GM23248 (cell line): ENCODE data around the gene NLGN4Y. TPM values are rescaled to one million over a fixed set of nuclear protein-coding genes. Genes with fewer than 3 reads are reported as not detected.

Experiments used
- DNase-seq: peaks from one replicate; pipeline ENCODE4 v3.0.0-alpha.2; 2015
- H2AFZ ChIP-seq: fragments of 200-600 bp; sonication (generic); 2 replicates; pipeline ENCODE4 v1.6.1; 2016; ENCODE audit warnings: antibody characterized with exemption
- H3F3A ChIP-seq: fragments of 200-600 bp; sonication (generic); 2 replicates; pipeline ENCODE4 v1.6.1; 2016; ENCODE audit warnings: mild to moderate bottlenecking, antibody characterized with exemption, mixed run types; ENCODE audit not compliant: insufficient read depth
- H3K27ac ChIP-seq: fragments of 200-600 bp; sonication (generic); 2 replicates; pipeline ENCODE4 v1.5.1; 2016; ENCODE audit warnings: mild to moderate bottlenecking
- H3K27me3 ChIP-seq: fragments of 200-600 bp; sonication (generic); replicated peaks from 2 replicates; pipeline ENCODE4 v1.6.1; 2016; ENCODE audit warnings: mild to moderate bottlenecking; ENCODE audit not compliant: insufficient read depth
- H3K36me3 ChIP-seq: fragments of 200-600 bp; sonication (generic); 2 replicates; pipeline ENCODE4 v1.6.1; 2016; ENCODE audit warnings: low read depth, mild to moderate bottlenecking
- H3K4me1 ChIP-seq: fragments of 200-600 bp; sonication (generic); 2 replicates; pipeline ENCODE4 v1.6.1; 2016; ENCODE audit warnings: mild to moderate bottlenecking; ENCODE audit not compliant: insufficient read depth
- H3K4me2 ChIP-seq: fragments of 200-600 bp; sonication (generic); one replicate; pipeline ENCODE4 v1.6.1; 2016; ENCODE audit warnings: mild to moderate bottlenecking; ENCODE audit not compliant: unreplicated experiment
- H3K4me3 ChIP-seq: fragments of 200-600 bp; sonication (generic); 2 replicates; pipeline ENCODE4 v1.5.1; 2016; ENCODE audit warnings: mild to moderate bottlenecking
- H3K79me2 ChIP-seq: fragments of 200-600 bp; sonication (generic); 2 replicates; pipeline ENCODE4 v1.6.1; 2016; ENCODE audit warnings: mild to moderate bottlenecking; ENCODE audit not compliant: insufficient read depth
- H3K9ac ChIP-seq: fragments of 200-600 bp; sonication (generic); 2 replicates; pipeline ENCODE4 v1.6.1; 2016; ENCODE audit warnings: mild to moderate bottlenecking
- H3K9me2 ChIP-seq: fragments of 200-600 bp; sonication (generic); 2 replicates; pipeline ENCODE4 v1.6.1; 2016; ENCODE audit warnings: mixed run types, mild to moderate bottlenecking, moderate library complexity; ENCODE audit not compliant: insufficient read depth
- H3K9me3 ChIP-seq: fragments of 200-600 bp; sonication (generic); one replicate; pipeline ENCODE4 v1.6.1; 2017; ENCODE audit warnings: low read depth
- H4K20me1 ChIP-seq: fragments of 200-600 bp; sonication (generic); 2 replicates; pipeline ENCODE4 v1.6.0; 2016; ENCODE audit not compliant: insufficient read depth
- EZH2 ChIP-seq: fragments of 200-600 bp; sonication (generic); IDR thresholded peaks from 2 replicates; pipeline ENCODE4 v1.6.1; 2018; ENCODE audit warnings: antibody characterized with exemption, mild to moderate bottlenecking; ENCODE audit not compliant: insufficient read depth, poor library complexity, severe bottlenecking
- EZH2phosphoT487 ChIP-seq: fragments of 200-600 bp; sonication (generic); IDR thresholded peaks from 2 replicates; pipeline ENCODE4 v1.6.1; 2018; ENCODE audit warnings: antibody characterized with exemption, moderate library complexity, mild to moderate bottlenecking, low read depth; ENCODE audit not compliant: insufficient read depth
- WGBS, 2 experiments: methylation state at CpG; one replicate each; pipeline ENCODE4 v1.1.6; 2015 to 2017; ENCODE audit warnings: low lambda C conversion rate in 2 of 2, low coverage in 1 of 2; ENCODE audit errors: missing lambda C conversion rate in 2 of 2; 5-methylcytosine and 5-hydroxymethylcytosine counted together
- in situ Hi-C: fragments of 300-500 bp; cut with MboI; formaldehyde crosslinking; loops from 2 replicates; pipeline ENCODE4 v1.15.0; 2020
- polyA plus RNA-seq: library from polyadenylated mRNA; unstranded; fragments of >200 nt; fragmentation: Nextera tagmentation; extraction: Ambion mirVana; gene quantifications from 2 replicates; pipeline ENCODE4 v1.2.1, GENCODE V29; 2016
- total RNA-seq: library from RNA; depleted of rRNA; stranded (reverse); fragments of >200 nt; shearing (Covaris generic); gene quantifications from 2 replicates; pipeline ENCODE4 v1.2.3, GENCODE V29; 2014

Gene NLGN4Y
- total and polyA plus RNA-seq, 2 experiments from 2014 or later = 10.8 to 27.6 TPM

DNA sequence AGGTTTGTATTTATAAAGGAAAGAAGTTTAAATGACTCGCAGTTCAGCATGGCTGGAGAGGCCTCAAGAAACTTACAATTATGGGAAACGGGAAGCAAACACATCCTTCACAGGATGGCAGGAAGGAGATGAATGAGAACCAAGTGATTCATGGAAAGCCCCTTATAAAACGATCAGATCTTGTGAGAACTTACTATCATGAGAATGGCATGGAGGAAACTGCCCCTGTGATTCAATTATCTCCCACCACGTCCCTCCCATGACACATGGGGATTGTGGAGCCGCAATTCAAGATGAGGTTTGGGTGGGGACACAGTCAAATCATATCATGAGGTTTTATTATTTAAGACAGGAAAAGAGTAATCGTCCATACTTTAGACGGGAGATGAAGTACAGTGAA, 4.0 kb downstream of the NLGN4Y start:
- in situ Hi-C loops = no loop called here
- no peaks in the 10 kb centered on the region for H3F3A ChIP-seq
- WGBS, 2 experiments = 93 to 95% methylated on average over 6 to 7 of the region's 7 CpGs
- H3K27ac ChIP-seq = no peak overlapping the region
- no peaks in the 10 kb centered on the region for H3K36me3 ChIP-seq
- H3K4me1 ChIP-seq = peaks cover 5% of the 10 kb centered on the region; the same call in 1 of the 2 replicates
- H2AFZ ChIP-seq = no peak overlapping the region
- no peak overlapping the region for H3K9ac ChIP-seq
- TF ChIP-seq EZH2phosphoT487 (no peak), EZH2 (no peak)
- H3K79me2 ChIP-seq = no peaks in the 10 kb centered on the region
- no peak overlapping the region for H3K4me3 ChIP-seq
- H3K9me3 ChIP-seq = no peaks in the 10 kb centered on the region
- H3K9me2 ChIP-seq = no peaks in the 10 kb centered on the region
- DNase-seq = no peak
- H3K4me2 ChIP-seq = no peak overlapping the region
- H4K20me1 ChIP-seq = no peaks in the 10 kb centered on the region
- no peaks in the 10 kb centered on the region for H3K27me3 ChIP-seq

GRCh38 chrY:14536703-14537102, 12.4 kb downstream of the NLGN4Y start:
- Histone ChIP-seq H3K27me3 (no peaks in the 10 kb centered on the region), H3K4me2 (no peak overlapping the region), H3K4me3 (no peak overlapping the region), H3K9ac (no peak overlapping the region), H3K27ac (no peak overlapping the region), H3K9me2 (no peaks in the 10 kb centered on the region), H2AFZ (no peak overlapping the region), H3K9me3 (no peaks in the 10 kb centered on the region), H3K79me2 (no peaks in the 10 kb centered on the region), H4K20me1 (no peaks in the 10 kb centered on the region), H3K4me1 (no peaks in the 10 kb centered on the region), H3F3A (no peaks in the 10 kb centered on the region), H3K36me3 (no peaks in the 10 kb centered on the region)
- TF ChIP-seq EZH2 = no peak
- TF ChIP-seq EZH2phosphoT487 = no peak
- in situ Hi-C loops = no loop called here
- no peak for DNase-seq

DNA sequence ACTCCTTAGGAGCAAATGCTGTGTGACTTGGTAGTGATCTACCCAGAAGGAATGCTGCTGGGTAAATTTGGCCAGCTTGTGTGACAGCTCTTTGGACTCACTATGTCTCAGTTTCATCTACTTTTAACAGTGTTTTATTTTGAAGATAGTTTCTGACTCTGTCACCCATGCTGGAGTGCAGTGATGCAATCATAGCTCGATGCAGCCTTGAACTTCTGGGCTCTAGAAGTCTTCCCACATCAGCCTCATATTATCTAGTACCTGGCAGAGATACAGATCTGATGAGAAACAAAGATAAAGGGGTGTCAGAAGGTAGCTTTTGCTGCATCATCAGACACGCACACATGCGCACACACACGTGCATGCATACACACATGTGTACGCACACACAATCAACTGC, 19.2 kb downstream of the NLGN4Y start:
- H3F3A ChIP-seq = no peaks in the 10 kb centered on the region
- no peaks in the 10 kb centered on the region for H3K9me3 ChIP-seq
- WGBS, 2 experiments = 88 to 93% methylated on average over 2 to 5 of the region's 5 CpGs
- TF ChIP-seq EZH2phosphoT487 = no peak
- no peak for TF ChIP-seq EZH2
- no peaks in the 10 kb centered on the region for H3K79me2 ChIP-seq
- no peaks in the 10 kb centered on the region for H3K27me3 ChIP-seq
- no peak overlapping the region for H2AFZ ChIP-seq
- in situ Hi-C loops = no loop called here
- no peak overlapping the region for H3K27ac ChIP-seq
- peak; percentile 7 for DNase-seq
- no peaks in the 10 kb centered on the region for H3K36me3 ChIP-seq
- no peak overlapping the region for H3K4me2 ChIP-seq
- H3K9me2 ChIP-seq = no peaks in the 10 kb centered on the region
- H3K9ac ChIP-seq = no peak overlapping the region
- no peaks in the 10 kb centered on the region for H4K20me1 ChIP-seq
- H3K4me1 ChIP-seq = no peaks in the 10 kb centered on the region
- no peak overlapping the region for H3K4me3 ChIP-seq

DNA sequence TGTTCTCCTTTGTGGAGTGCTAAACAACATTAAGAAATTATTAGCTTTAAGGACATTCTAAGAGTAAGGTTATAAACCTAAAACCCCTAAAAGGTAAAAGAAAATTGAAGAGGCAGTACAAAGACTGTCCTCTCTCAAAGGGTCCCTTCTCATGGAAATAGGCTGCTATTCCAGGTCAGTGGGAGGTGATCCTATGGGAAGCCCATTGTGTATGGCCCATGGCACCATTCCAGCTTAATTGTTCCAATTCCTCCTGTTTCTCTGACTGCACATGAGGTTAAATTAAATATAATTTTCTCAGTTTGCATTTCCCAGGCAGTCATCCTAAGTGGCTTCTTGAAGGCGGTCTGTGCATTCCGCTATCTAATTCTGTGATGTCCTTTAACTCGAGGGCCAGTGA, 57.0 kb downstream of the NLGN4Y start:
- Histone ChIP-seq H3K9ac (no peak overlapping the region), H3K79me2 (no peaks in the 10 kb centered on the region), H3K4me3 (no peak overlapping the region), H3K27me3 (no peaks in the 10 kb centered on the region), H3K9me3 (no peaks in the 10 kb centered on the region), H3K27ac (no peak overlapping the region), H3K9me2 (no peaks in the 10 kb centered on the region), H4K20me1 (no peaks in the 10 kb centered on the region), H3F3A (no peaks in the 10 kb centered on the region), H2AFZ (no peak overlapping the region), H3K4me2 (no peak overlapping the region), H3K4me1 (no peaks in the 10 kb centered on the region), H3K36me3 (no peaks in the 10 kb centered on the region)
- DNase-seq = no peak
- 95 to 97% methylated on average over 3 of the region's 3 CpGs for WGBS, 2 experiments
- TF ChIP-seq EZH2 (no peak), EZH2phosphoT487 (no peak)
- in situ Hi-C loops = no loop called here

- H4K20me1 ChIP-seq = no peaks in the 10 kb centered on the region
- no peak for TF ChIP-seq EZH2
- TF ChIP-seq EZH2phosphoT487 = no peak
- no peak overlapping the region for H2AFZ ChIP-seq
- H3K9me3 ChIP-seq = no peaks in the 10 kb centered on the region
- no peaks in the 10 kb centered on the region for H3K27me3 ChIP-seq
- no peaks in the 10 kb centered on the region for H3K79me2 ChIP-seq
- H3K9ac ChIP-seq = no peak overlapping the region
- WGBS, 2 experiments = 15 to 33% methylated on average over 4 of the region's 4 CpGs
- no peak overlapping the region for H3K4me2 ChIP-seq
- H3K4me3 ChIP-seq = no peak overlapping the region
- DNase-seq = peak; percentile 4
- H3K4me1 ChIP-seq = peaks cover 7% of the 10 kb centered on the region
- no peaks in the 10 kb centered on the region for H3K9me2 ChIP-seq
- in situ Hi-C loops = no loop called here
- H3K36me3 ChIP-seq = no peaks in the 10 kb centered on the region
- 0 out of 2 replicates have a peak, but pooled peaks cover 6% of the 10 kb centered on the region for H3F3A ChIP-seq
- peak overlapping the region; percentile 21; the same call in 1 of the 2 replicates for H3K27ac ChIP-seq
Measured at GRCh38 chrY:14586725-14587124, 62.4 kb downstream of the NLGN4Y start.
